COR-L47 (cell line): ENCODE results near the gene DCUN1D3.
"Not testable (repeated sequence)": the region's sequence is repeated elsewhere in the genome, so short reads cannot be mapped to it uniquely, and the experiment has no call there.

Source experiments
- DNase-seq: peaks from one replicate; lab custom pipeline; 2025; lab: John Stamatoyannopoulos, UW

Gene DCUN1D3

GRCh38 chr16:20900299-20901067 is at the start of gene DCUN1D3, which contains the start of gene LYRM1:
Gene DCUN1D3, minus strand, starts transcription at chr16:20900358. Its CDS starts 37,820 bp downstream, at chr16:20862538.
Gene LYRM1, plus strand, starts transcription at chr16:20900771. Its CDS starts 14,785 bp downstream, at chr16:20915556.
- DNase-seq = peak; percentile 96

GRCh38 chr16:20949660-20950059 is 49.5 kb upstream of the DCUN1D3 start:
- DNase-seq = no peak

- no peak for DNase-seq
Measured at GRCh38 chr16:20948444-20948843, 48.3 kb upstream of the DCUN1D3 start.

- no peak for DNase-seq
Measured at GRCh38 chr16:20946015-20946629, 46.0 kb upstream of the DCUN1D3 start.

GRCh38 chr16:20945575-20945875 is 45.4 kb upstream of the DCUN1D3 start:
- not testable (repeated sequence) for DNase-seq

- DNase-seq = no peak
Measured at GRCh38 chr16:20944861-20945574, 44.9 kb upstream of the DCUN1D3 start.

- no peak for DNase-seq
Measured at GRCh38 chr16:20942256-20942655, 42.1 kb upstream of the DCUN1D3 start.

- DNase-seq = no peak
Measured at GRCh38 chr16:20941636-20941926, 41.4 kb upstream of the DCUN1D3 start.

- no peak for DNase-seq
Measured at GRCh38 chr16:20940871-20941635, 40.9 kb upstream of the DCUN1D3 start.

- DNase-seq = no peak
Measured at GRCh38 chr16:20939611-20940010, 39.5 kb upstream of the DCUN1D3 start.

- DNase-seq = no peak
Measured at GRCh38 chr16:20938426-20938825, 38.3 kb upstream of the DCUN1D3 start.

GRCh38 chr16:20937736-20938135 is 37.6 kb upstream of the DCUN1D3 start:
- DNase-seq = no peak

- no peak for DNase-seq
Measured at GRCh38 chr16:20933589-20933988, 33.4 kb upstream of the DCUN1D3 start.

GRCh38 chr16:20931066-20931600 is 31.0 kb upstream of the DCUN1D3 start:
- no peak for DNase-seq

- no peak for DNase-seq
Measured at GRCh38 chr16:20930365-20930690, 30.2 kb upstream of the DCUN1D3 start.

GRCh38 chr16:20929676-20930364 is 29.7 kb upstream of the DCUN1D3 start:
- not testable (repeated sequence) for DNase-seq

- no peak for DNase-seq
Measured at GRCh38 chr16:20928774-20929411, 28.7 kb upstream of the DCUN1D3 start.

- DNase-seq = no peak
Measured at GRCh38 chr16:20925751-20926150, 25.6 kb upstream of the DCUN1D3 start.

- no peak for DNase-seq
Measured at GRCh38 chr16:20923876-20924275, 23.7 kb upstream of the DCUN1D3 start.

GRCh38 chr16:20920799-20921198 is 20.6 kb upstream of the DCUN1D3 start:
- DNase-seq = no peak

- DNase-seq = no peak
Measured at GRCh38 chr16:20920091-20920490, 19.9 kb upstream of the DCUN1D3 start.
